PC-3 (cell line): ENCODE data around the gene SAT2.

Source experiments
- EZH2 ChIP-seq: fragments of 300-600 bp; sonication (generic); IDR thresholded peaks from one replicate; pipeline ENCODE4 v1.6.1; 2017; ENCODE audit warnings: antibody characterized with exemption, mild to moderate bottlenecking, low read length; ENCODE audit not compliant: unreplicated experiment
- EZH2phosphoT487 ChIP-seq: fragments of 300-600 bp; sonication (generic); IDR thresholded peaks from 2 replicates; pipeline ENCODE4 v1.6.1; 2018; ENCODE audit warnings: mild to moderate bottlenecking, antibody characterized with exemption, low read length, borderline replicate concordance
- TF ChIP-seq, protein P1 (sequence below): fragments of 300-600 bp; sonication (generic); conservative IDR thresholded peaks from 2 replicates; pipeline ENCODE4 v1.5.1; 2017; ENCODE audit warnings: antibody characterized with exemption, low read depth, mild to moderate bottlenecking, low read length

DNA sequence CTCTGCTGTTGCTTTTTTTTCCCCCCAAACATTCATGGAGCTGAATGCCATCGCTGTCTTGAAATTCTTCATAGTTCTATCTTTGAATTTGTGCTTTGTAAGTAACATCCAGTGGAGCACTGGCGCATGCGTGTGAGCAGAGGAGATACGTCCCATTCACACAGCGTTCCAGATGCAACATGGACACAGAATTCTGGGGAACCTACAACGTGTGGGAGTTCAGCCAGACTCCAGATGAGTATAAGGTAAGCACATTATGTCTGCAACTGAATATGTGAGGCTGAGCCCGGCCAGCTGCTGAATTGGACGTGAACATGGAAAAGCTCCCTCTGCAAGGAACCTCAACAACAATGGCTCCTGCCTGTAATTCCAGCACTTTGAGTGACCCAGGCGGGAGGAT lies 18.8 kb upstream of the SAT2 start:
- TF ChIP-seq, protein P1, sequence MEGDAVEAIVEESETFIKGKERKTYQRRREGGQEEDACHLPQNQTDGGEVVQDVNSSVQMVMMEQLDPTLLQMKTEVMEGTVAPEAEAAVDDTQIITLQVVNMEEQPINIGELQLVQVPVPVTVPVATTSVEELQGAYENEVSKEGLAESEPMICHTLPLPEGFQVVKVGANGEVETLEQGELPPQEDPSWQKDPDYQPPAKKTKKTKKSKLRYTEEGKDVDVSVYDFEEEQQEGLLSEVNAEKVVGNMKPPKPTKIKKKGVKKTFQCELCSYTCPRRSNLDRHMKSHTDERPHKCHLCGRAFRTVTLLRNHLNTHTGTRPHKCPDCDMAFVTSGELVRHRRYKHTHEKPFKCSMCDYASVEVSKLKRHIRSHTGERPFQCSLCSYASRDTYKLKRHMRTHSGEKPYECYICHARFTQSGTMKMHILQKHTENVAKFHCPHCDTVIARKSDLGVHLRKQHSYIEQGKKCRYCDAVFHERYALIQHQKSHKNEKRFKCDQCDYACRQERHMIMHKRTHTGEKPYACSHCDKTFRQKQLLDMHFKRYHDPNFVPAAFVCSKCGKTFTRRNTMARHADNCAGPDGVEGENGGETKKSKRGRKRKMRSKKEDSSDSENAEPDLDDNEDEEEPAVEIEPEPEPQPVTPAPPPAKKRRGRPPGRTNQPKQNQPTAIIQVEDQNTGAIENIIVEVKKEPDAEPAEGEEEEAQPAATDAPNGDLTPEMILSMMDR = no peak
- TF ChIP-seq EZH2phosphoT487 = no peak
- no peak for TF ChIP-seq EZH2
